Measurements from ENCODE around the gene DCAF4.
"Not testable (repeated sequence)": the region's sequence is repeated elsewhere in the genome, so short reads cannot be mapped to it uniquely, and the experiment has no call there.

DCAF4 gene

GRCh38 chr14:72966038-72966437, 39.8 kb downstream of the DCAF4 start:
- in situ Hi-C loops (cut with HindIII; ENCODE audit: low sequenced_read_pairs): no loop called here

GRCh38 chr14:72968316-72968715, 42.1 kb downstream of the DCAF4 start:
- in situ Hi-C loops (cut with HindIII; ENCODE audit: low sequenced_read_pairs): no loop called here

- in situ Hi-C loops (cut with HindIII; ENCODE audit: low sequenced_read_pairs): no loop called here
Measured at GRCh38 chr14:72970058-72970630, 43.9 kb downstream of the DCAF4 start.

- in situ Hi-C loops (cut with HindIII; ENCODE audit: low sequenced_read_pairs): no loop called here
Measured at GRCh38 chr14:72970824-72971434, 44.7 kb downstream of the DCAF4 start.

GRCh38 chr14:72974661-72975060, 48.4 kb downstream of the DCAF4 start:
- in situ Hi-C loops (cut with HindIII; ENCODE audit: low sequenced_read_pairs): no loop called here

GRCh38 chr14:72975770-72976169, 49.5 kb downstream of the DCAF4 start:
- in situ Hi-C loops (cut with HindIII; ENCODE audit: low sequenced_read_pairs): no loop called here

GRCh38 chr14:72978856-72979255, 52.6 kb downstream of the DCAF4 start:
- in situ Hi-C loops (cut with HindIII; ENCODE audit: low sequenced_read_pairs): no loop called here

- in situ Hi-C loops (cut with HindIII; ENCODE audit: low sequenced_read_pairs): no loop called here
Measured at GRCh38 chr14:72980863-72981262, 54.6 kb downstream of the DCAF4 start.

GRCh38 chr14:72982146-72982708, 56.0 kb downstream of the DCAF4 start:
- in situ Hi-C loops (cut with HindIII; ENCODE audit: low sequenced_read_pairs): no loop called here

- in situ Hi-C loops (cut with HindIII; ENCODE audit: low sequenced_read_pairs): no loop called here
Measured at GRCh38 chr14:72986214-72986613, 60.0 kb downstream of the DCAF4 start.

- in situ Hi-C loops (cut with HindIII; ENCODE audit: low sequenced_read_pairs): no loop called here
Measured at GRCh38 chr14:72986857-72987256, 60.6 kb downstream of the DCAF4 start.

GRCh38 chr14:72990171-72990570, 63.9 kb downstream of the DCAF4 start:
- in situ Hi-C loops (cut with HindIII; ENCODE audit: low sequenced_read_pairs): no loop called here

GRCh38 chr14:72996916-72997315, 70.7 kb downstream of the DCAF4 start:
- in situ Hi-C loops (cut with HindIII; ENCODE audit: low sequenced_read_pairs): no loop called here

- in situ Hi-C loops (cut with HindIII; ENCODE audit: low sequenced_read_pairs): no loop called here
Measured at GRCh38 chr14:72998252-72998903, 72.1 kb downstream of the DCAF4 start.

GRCh38 chr14:72999316-72999715, 73.1 kb downstream of the DCAF4 start:
- in situ Hi-C loops (cut with HindIII; ENCODE audit: low sequenced_read_pairs): no loop called here

GRCh38 chr14:73000073-73000472, 73.8 kb downstream of the DCAF4 start:
- in situ Hi-C loops (cut with HindIII; ENCODE audit: low sequenced_read_pairs): no loop called here

GRCh38 chr14:73003681-73004080, 77.4 kb downstream of the DCAF4 start:
- in situ Hi-C loops (cut with HindIII; ENCODE audit: low sequenced_read_pairs): no loop called here

- in situ Hi-C loops (cut with HindIII; ENCODE audit: low sequenced_read_pairs): not testable (repeated sequence)
Measured at GRCh38 chr14:73004641-73005040, 78.4 kb downstream of the DCAF4 start.

GRCh38 chr14:73007835-73008234, 81.6 kb downstream of the DCAF4 start:
- in situ Hi-C loops (cut with HindIII; ENCODE audit: low sequenced_read_pairs): no loop called here

- in situ Hi-C loops (cut with HindIII; ENCODE audit: low sequenced_read_pairs): no loop called here
Measured at GRCh38 chr14:73008501-73008900, 82.2 kb downstream of the DCAF4 start.
